ENCODE data around the gene MAPK4.

- no peak for TF ChIP-seq POLR2A (IDR thresholded peaks at IDR 0.05; ENCODE audit: low read depth, low read length)
- TF ChIP-seq POLR2AphosphoS5 (IDR thresholded peaks at IDR 0.05; ENCODE audit: low read depth, low read length), result no peak
- no peak for TF ChIP-seq TAF1 (IDR thresholded peaks at IDR 0.05; ENCODE audit: borderline replicate concordance, low read depth, low read length)
Observed at GRCh38 chr18:50649821-50650220, 89.9 kb downstream of the MAPK4 start.

Data from GM12892 (cell line).